ENCODE data around the gene RGS9.

GRCh38 chr17:65268832-65269231, 131.7 kb downstream of the RGS9 start:
- no peak for TF ChIP-seq POLR2A (IDR thresholded peaks at IDR 0.05)
- no peak for TF ChIP-seq CTCF (IDR thresholded peaks at IDR 0.05)

Measured in Peyer's patch (tissue), 4 donors.